SIG-M5 (cell line): ENCODE results near the gene OXTR.

Experiments used
- DNase-seq: peaks from one replicate; lab custom pipeline; 2025; lab: John Stamatoyannopoulos, UW

Gene OXTR

DNA sequence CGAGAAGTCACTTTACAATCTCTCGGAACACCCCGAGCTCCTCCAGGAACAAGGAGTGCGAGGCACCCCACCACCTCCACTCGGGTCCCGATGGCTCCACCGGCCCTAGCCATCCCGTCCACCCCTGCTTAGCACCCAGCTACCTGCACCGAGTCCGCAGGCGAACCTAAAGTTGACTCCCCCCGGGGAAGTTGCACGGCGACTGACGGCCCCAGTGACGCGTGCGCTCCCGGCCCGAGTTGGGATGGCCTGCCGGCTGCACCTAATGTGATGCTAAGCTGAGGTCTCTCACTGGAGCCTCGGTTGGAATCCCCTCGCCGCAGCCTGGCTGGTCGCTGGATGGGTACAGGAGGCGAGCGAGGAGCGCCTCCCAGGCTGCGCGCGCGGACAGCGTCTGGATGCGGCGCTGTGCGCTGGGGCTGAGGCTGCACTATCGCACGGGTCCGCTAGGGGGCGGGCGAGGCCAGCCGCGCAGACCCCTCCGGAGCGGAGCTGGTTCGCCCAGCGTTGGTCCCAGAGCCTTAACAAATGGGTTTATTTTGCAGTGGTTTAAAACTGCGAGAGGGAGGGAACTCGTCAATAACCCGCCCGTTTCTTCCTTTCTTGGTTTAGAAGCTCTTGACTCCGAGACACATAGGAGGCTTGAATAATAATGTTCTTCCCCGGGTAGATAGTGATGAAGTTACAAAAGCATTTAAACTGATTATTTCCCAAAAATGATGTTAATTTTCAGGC lies at the start of gene OXTR:
Gene OXTR (minus strand): TSS at position 526 of the 735 bp plus-strand sequence. CDS start 1,426 bp downstream, outside the sequence.
- DNase-seq: no peak

DNA sequence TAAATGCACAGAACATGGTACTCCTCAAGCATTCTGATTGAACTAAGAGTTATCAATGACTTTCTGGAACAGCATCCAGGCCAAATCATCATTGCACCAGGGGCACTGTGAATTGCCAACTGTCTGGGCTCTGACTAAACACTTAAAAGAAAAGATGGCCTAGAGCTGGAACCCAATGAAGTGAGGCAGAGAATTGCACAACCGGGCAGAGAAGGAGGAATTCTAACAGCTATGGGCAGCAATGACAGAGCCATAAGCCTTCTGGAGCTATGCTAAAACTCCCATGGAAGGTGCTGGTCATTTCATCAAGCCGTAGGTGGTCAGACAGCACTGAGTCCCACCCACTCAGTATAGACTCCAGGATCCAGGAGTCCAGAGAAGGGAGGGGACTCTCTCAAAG lies 48.1 kb upstream of the OXTR start:
- DNase-seq: no peak

DNA sequence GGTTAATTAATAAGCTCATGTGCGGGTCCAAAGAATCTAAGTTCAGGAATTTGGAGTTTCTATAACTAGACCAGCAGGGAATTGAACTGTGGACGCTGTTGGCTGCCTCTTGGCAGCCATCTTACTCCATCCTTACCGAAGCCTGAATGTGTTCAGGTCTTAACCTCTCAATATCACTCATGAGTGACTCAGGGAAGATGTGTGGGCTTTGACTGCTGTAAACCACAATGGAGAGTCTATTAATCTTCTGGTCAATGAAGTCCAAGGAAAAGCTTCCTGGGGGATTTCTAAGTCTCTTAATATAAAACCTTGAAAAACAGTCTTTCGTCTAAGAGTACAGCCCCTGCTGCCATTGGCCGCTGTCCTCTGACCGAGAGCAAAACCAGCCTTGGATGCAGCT lies 46.7 kb upstream of the OXTR start:
- DNase-seq: no peak

DNA sequence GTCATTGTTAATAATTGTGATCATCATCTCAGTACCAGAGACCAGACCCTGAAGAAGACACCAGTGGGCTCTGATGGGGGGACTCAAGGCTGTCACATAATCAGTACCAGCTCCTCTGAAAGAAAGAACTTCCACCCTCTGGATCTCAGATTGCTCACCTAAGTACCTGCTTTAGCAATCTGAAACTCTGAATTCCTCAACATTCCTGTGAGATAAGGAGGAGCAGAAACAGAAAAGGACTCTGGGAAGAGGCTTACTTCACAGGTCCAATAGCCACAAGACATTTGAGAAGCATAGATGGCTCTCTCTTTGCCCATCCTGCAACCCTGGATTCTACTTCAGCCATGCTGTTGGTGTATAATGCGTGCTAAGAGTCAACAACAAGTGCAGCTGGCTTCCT lies 44.0 kb upstream of the OXTR start:
- no peak for DNase-seq

DNA sequence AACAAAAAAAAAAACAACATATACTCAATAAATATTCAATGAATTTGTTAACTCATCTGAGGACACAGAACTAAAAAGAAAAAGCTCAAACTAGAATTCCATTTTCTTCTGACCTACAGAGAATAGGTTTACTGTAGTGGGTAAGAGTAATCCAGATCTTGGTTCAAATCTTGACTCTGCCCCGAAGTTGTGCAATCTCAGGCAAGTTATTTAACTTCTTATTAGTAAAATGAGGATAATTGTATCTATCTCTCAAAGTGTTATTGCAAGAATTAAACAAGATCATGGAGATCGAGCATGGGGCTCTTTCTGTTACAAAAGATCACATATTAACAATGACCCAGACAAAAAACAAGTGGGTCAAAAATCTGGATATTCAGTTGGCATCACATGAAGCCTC lies 41.1 kb upstream of the OXTR start:
- no peak for DNase-seq

DNA sequence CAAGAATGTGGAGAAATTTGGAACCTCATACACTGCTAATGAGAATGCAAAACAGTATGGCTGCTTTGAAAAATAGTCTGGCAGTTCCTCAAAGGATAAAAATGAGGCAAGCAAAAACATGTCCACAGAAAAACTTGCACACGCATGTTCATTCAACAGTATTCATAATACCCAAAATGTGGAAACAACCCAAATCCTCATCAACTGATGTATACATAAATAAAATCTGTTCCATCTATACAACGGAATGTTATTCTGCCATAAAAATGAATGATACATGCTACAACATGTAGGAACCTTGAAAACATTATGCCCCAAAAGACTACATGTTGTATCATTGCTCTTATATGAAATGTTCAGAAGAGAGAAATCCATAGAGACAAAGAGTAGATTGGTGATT lies 36.4 kb upstream of the OXTR start:
- no peak for DNase-seq

DNA sequence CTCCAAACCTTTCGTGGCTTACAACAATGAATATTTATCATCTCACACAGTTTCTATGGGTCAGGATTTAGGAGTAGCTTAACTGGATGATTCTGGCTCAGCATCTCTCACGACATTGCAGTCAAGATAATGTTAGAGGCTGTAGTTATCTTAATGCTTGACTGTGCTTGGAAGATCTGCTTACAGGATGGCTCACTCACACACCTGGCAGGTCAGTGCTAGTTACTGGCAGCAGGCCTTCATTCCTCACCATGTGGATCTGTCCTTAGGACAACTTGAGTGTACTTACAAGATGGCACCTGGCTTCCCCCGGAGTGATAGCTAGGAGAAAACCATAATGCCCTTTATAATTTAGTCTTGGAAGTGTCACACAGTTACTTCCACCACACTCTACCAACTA lies 32.8 kb upstream of the OXTR start:
- no peak for DNase-seq

DNA sequence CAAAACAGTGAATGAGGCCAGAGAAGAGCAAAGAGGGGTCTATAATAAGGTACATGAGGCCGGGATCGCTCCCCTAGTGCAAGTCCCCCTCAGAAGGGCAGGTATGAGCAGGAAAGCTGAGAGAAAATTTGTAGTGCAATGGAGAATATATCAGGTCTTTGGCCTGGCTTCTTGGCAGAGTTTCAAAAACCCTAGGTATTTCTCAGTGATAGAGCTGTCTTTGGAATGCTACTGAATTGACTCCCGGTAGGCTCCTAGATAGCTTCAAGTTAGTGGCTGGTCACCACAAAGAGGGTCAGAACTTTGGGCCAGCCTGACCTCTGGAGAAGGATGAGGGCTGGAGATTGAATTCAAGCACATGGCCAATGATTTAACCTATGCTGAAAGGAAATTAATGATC lies 30.6 kb upstream of the OXTR start:
- DNase-seq: no peak

DNA sequence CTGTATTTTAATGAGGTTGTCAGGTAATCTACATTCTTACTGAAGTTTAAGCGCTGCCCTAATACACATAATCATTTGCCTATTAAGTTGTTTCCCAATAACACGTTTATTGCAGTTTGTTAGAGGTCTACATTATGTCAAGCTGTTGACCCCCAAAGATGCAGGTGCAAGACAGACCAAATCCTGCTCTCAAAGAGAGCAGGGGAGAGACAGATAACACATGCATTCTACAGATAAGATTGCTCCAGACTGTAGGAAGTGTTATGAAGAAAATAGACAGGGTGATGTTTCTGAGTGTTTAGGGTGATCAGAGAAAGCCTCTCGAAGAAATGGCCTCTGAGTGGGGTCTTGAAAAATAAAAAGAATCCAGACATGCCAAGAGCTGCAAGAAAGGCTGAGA lies 24.8 kb upstream of the OXTR start:
- no peak for DNase-seq

DNA sequence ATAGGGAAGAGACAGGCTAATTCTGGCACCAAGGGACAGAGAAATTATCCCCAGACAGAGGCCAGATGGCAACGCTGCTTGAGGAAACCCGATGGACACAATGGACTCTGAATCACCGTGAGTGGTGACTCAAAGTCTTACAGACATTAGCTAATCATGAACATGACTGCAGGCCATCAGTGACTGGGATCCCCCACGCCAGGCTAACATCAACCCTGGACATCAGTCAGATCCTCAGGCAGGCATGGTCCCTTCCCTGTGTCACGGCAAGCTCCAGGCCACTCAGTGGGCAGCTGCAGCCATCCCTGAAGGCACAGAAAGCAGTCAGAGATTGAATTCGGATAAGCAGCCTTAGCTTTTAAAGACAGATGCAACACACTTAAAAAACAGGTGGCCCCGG lies 23.8 kb upstream of the OXTR start:
- no peak for DNase-seq

DNA sequence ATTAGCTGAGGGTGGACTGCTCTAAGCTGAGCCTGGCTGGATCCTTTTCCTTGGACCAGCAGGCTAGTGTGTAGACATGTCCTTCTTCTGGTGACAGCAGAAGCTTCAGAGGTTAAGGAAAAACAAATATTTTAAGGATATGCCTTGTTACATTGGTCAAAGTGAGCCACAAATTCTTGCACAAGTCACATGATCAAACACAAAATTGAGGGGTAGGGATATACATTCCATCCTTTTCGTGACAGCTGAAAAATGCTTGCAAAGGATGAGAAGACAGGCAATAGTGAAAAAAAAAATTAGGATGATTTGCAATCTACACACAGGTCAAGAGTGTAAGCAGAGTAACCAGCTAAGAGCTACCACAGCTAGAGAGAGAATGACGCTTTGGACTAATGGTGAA lies 21.1 kb upstream of the OXTR start:
- no peak for DNase-seq

DNA sequence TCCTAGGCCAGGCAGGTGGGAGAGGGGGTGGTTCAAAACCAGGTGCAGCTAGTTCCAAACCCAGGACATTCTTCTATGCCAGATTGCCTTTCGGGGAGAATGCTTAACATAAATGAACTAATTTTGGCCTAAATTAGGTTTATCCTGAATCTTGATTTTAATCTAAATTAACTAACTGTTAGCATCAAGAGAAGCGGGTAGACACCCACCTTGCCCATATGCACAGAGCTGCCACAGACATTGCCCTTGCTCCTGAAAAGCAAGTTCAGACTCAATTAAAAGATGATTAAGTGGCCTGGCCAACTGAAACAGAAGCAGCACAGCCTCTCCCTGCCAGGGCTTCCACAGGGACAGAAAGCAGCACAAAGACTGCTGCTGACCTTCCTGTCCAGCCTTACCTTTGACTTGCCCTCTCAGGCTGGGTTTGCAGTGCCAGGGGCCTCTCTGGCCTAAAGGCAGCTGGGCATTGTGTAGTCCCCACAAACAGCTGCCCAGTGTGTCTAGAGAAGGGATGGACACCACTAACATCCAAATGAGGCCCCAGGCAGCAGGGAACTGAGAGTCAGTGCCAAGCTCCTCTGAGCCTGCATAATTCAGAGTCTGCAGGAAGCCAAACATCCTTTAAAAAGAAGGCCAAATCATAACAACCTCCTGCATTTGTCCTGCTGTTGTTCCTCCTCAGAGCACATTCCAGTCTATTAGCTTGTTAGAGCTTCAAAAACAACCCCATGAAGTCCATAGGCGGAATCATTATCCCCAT lies 15.4 kb upstream of the OXTR start:
- no peak for DNase-seq

DNA sequence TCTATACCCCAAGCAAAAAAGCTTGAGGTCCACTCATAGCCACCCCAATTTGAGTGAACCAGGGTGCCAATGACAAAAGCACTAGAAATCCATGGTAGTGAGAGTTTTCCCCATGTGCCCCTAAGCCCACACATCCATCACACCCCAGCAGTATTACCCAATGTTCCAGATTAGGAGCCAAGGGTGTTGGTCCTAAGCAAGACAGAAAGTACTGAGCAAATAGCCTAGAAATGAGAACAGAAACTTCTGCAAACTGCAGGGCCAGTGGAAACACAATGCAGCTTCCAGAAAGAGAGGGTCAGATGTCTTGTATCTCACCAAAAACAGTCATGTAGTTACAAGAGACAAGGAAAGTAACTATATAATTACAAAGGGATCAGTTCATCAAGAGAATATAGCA lies 10.9 kb upstream of the OXTR start:
- DNase-seq: no peak

DNA sequence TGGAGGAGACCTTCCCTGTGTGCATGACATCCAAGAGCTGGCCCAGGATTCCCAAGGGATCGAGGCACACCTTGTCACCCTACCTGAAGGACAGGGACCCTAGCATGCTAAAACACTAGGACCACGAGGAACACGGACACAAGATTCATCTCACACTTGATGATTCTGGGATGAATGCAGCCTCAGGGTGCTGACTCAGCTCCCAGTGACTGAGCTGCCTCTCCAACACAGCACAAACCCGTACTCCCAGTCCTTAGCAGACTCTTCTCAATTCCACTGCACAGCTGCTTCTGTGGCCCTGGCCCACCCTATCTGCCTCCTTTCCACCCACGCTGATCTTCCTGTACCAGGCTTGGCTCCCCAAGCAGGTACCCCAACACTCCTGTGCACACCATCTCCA lies 9.1 kb upstream of the OXTR start:
- DNase-seq: no peak

DNA sequence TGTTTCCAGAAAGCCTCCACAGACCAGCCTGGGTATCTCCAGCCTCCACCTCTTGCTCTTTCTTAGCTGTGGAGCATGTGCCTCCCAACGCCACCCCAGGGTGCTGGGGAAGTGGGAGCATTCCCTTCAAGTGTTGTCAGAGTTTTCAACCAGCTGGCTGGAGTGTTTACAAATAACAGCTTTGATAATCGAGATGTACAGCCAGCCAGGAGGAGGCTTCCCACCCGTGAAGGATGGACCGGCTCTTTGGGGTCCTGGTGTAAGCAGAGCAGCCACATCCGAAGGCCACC lies 8.5 kb upstream of the OXTR start:
- no peak for DNase-seq

DNA sequence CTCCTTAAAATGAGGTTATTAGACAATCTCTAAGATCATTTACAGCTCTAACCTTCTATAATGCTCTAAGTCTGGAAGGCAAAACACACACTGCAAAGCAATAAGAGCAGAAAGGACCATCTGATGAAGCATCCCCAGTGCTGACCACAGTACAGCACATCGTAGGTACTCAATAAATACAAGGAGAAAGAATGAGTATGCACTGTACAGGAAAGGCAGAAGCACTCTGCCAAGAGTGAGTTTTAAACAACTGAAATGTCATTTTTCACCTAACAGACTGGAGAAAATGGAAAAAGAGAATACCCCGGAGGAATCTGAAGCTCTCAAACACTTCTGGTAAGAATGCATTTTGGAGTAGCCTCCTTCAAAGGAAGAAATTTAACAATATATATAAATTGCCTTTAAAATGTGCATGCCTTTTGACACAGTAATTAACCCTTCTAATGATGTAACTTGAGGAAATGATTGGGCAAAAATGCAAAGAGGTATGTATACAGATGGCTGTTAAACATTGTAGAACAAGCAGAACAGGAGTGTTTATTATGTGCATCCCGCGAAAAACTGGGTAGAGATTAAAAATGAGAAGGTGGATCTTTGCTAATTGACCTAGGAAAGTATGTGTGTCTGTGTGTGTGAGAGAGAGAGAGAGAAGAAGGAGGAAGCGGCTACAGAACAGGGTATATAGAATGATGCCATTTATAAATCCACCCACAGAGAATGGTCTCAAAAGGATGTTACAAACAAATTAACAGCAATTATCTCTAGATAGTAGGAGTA lies 8.0 kb upstream of the OXTR start:
- no peak for DNase-seq

DNA sequence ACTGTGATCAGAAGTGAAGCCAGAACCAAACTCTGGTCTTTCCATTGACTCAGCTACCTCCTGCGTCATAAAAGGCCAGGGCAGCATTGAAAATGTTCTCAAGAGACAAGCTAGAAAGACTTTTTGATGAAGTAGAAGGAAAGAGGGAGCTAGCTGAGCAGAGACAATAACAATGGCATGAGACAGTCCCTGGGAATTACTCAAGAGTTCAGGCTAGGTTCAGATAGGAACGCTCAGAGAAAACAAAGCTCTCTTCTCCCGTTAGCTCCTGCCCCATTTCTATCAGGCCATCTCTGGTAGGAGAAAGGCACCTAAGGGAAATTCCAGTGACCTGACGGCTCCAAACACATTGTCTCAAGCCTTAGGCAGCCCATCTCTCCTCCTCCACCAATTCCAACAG lies 7.0 kb upstream of the OXTR start:
- no peak for DNase-seq

DNA sequence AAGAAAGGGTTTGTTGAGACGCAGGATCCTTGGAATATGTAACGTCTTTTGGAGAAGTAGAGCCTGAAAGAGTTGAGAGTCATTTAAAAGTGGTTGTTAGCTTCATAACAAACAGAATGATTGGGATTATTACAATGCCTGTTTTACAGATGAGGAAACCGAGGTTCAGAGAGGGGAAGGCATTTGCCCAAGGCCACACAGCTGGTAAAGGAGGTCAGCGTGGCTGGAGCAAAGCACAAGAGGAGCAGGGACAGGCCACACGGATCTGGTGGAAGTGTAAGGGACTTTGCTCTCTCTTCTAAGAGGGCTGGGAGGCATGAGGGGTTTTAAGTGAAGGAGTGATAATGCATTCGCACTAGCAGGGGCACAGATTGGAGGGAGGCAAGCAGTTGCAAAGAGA lies 6.2 kb upstream of the OXTR start:
- no peak for DNase-seq

DNA sequence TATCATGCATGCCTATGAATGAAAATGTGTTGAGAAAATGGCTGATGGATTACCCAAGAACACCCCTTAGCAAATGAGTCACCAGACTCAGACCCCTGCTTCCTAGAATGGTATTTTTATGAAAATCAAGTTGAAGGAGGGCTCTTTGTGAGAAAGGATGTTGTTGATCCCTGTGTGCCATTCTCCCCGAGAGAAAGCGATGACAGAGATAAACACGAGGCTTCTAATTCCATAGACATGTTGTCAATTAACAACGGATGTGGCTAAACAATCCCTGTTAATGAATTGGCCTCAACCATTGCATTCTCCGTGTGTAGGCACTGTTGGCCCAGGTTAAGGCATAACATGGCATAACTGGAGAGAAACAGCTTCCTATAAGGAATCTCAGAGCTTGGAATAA lies 5.8 kb upstream of the OXTR start:
- no peak for DNase-seq

DNA sequence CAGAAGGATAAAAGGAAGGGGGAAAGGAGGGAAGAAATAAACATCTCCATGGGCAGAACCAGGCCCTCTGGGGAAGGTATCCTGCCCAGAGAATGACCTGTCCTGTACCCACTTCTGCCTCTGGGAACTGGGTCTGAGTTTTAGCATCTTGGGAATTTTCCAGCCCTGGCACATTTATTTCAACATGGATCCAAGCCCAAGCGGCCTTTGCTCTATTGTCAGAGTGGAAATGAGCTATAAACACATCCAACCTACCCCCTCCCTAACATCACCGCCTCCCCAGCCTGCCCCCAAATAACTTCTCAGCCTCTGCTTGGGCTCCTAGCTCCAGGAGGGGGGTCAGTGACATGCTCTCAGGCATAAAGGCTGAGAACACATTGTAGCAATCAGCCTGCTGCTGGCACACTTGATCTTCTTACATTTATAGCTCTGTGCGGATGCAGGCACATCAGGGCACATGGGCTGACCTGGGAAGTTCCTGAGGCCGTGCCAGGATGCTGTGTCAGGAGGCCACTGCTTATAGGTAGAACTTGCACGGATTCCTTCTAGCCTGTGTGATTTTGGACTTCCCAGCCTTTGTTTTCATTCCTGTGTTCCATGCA lies 4.6 kb upstream of the OXTR start:
- DNase-seq: no peak

DNA sequence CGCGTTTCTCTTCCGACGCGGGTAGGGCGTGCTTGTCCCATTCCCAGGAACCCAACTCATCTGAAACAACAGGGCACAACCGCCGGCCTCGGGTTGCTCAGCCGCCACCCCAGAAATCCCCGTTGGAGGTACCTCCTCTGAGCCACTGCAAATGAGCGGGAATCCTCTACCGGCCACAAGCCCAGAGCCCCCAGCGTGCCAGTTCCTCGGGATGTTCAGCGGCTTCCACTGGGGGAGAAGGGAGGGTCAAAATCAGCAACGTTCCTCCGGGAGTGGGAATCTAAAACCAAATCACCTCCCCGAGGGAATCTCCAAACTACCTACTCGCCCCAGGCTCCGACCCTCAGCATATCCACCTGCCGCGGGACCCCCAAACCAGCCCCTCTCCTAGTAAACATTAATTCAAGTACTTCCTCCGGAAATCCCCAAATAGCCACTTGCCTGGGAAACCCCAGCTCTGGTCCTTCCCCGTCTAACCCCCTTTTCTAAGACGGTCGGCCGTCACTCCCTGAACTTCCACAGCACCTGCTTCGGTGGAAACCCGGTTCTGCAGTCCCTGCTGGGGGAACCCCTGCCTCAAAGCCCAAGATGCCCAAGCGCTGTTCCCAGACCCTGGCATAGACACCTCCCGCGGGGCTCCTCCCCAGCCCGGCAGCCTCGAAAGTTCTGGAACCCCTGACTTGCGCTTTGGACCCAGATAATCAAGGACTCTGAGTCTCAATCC lies 887 bp downstream of the OXTR start:
- DNase-seq: no peak

DNA sequence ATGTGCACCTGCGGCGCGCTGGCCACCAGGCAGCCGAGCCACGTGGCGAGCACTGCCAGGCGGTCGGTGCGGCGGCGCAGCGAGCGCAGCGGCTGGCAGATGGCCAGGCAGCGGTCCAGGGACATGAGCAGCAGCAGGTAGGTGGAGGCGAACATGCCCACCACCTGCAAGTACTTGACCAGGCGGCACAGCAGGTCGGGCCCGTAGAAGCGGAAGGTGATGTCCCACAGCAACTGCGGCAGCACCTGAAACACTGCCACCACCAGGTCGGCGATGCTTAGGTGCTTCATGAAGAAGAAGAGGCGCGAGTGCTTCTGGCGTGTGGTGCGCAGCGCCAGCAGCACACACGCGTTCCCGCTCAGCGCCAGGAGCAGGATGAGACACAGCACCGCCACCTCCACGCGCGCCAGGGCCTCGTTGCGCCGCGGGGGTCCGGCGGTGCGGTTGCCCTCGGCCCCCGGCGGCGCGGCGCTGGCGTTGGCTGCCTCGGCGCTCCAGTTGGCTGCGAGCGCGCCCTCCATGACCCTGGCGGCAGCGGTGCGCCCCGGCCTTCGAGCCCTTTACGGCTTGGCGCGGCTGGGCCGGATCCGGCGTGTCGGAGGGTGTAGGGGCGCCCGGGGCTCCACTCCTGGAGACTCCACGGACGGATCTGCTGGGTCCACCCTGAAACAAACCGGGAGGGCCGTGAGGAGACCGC lies 1.6 kb downstream of the OXTR start:
- DNase-seq: no peak
